Peyer's patch (tissue), 4 donors: ENCODE data around the gene NEU2. TPM values are rescaled to one million over a fixed set of nuclear protein-coding genes. Genes with fewer than 3 reads are reported as not detected.

Experiments
- DNase-seq, 3 donors: peaks; one replicate each; pipeline ENCODE4 v3.0.0-alpha.2; 2017 to 2019
- H3K27ac ChIP-seq, 4 donors: fragments of 200-600 bp; sonication (generic); one replicate each; pipeline ENCODE4 v1.5.1; 2016 to 2019
- H3K27me3 ChIP-seq, 2 donors: fragments of 200-600 bp; sonication (generic); one replicate each; pipeline ENCODE4 v1.5.1; 2019
- H3K36me3 ChIP-seq, 3 donors: fragments of 200-600 bp; sonication (generic); one replicate each; pipeline ENCODE4 v1.5.1; 2016 to 2019
- H3K4me1 ChIP-seq, 4 donors: fragments of 200-600 bp; sonication (generic); one replicate each; pipeline ENCODE4 v1.5.1; 2016 to 2019
- H3K4me3 ChIP-seq, 4 donors: fragments of 200-600 bp; sonication (generic); 1 replicate in 3 of 4; 2 replicates in 1 of 4; pipeline ENCODE4 v1.5.1; 2016 to 2019; ENCODE audit warnings: mild to moderate bottlenecking in 1 of 4
- H3K9me3 ChIP-seq, 4 donors: fragments of 200-600 bp; sonication (generic); one replicate each; pipeline ENCODE4 v1.5.1; 2016 to 2019; ENCODE audit warnings: mild to moderate bottlenecking in 1 of 4
- CTCF ChIP-seq, 6 experiments: fragments of 450-650 bp in 4 of 6; fragments of 200-600 bp in 2 of 6; sonication (generic) in 1 of 6; IDR thresholded peaks; one replicate each; pipeline ENCODE4 v1.5.1; 2017 to 2019; ENCODE audit warnings: antibody characterized with exemption in 6 of 6, mild to moderate bottlenecking in 3 of 6, moderate library complexity in 1 of 6
- POLR2A ChIP-seq, 2 donors: fragments of 450-650 bp; IDR thresholded peaks; one replicate each; pipeline ENCODE4 v1.5.1; 2017; ENCODE audit warnings: antibody characterized with exemption in 2 of 2, mild to moderate bottlenecking in 2 of 2, moderate library complexity in 2 of 2
- total RNA-seq, 4 donors: library from RNA; depleted of rRNA; stranded (reverse); fragments of >200 nt; gene quantifications; one replicate each; pipeline ENCODE4 v1.1.0, GENCODE V29; 2016

The NEU2 gene
- total RNA-seq, 4 donors from 2014 or later, result not detected

- no peaks in the 10 kb centered on the region for H3K36me3 ChIP-seq
- TF ChIP-seq CTCF (IDR thresholded peaks at IDR 0.05), result no peak
- no peak for TF ChIP-seq POLR2A (IDR thresholded peaks at IDR 0.05)
- no peak for DNase-seq
- no peak overlapping the region for H3K4me3 ChIP-seq
- H3K4me1 ChIP-seq, result no peaks in the 10 kb centered on the region
- no peaks in the 10 kb centered on the region for H3K9me3 ChIP-seq
- H3K27me3 ChIP-seq, result no peaks in the 10 kb centered on the region
- no peak overlapping the region for H3K27ac ChIP-seq
Measured at GRCh38 chr2:233044974-233045605, 12.6 kb downstream of the NEU2 start.

DNA sequence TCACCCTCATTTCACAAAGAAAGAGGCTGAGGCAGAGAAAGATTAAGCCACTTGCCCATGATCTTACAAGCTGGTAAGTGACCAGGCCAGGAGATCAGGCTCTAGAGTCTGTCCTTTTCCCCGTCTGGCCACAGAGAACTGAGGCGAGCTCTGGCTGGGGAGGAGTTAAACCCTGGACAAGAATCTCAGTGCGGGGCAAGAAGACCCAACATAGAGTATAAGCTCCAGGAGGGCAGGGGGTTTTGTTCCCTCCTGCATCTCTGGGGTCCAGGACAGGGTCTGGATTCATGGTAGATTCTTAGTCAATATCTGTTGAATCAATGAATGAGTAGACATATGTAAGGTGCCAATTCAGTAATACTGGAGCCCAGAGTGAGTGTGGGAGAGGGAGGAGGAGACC is 14.7 kb downstream of the NEU2 start:
- Histone ChIP-seq H3K27me3 (no peaks in the 10 kb centered on the region), H3K4me1 (no peaks in the 10 kb centered on the region), H3K27ac (no peak overlapping the region), H3K36me3 (no peaks in the 10 kb centered on the region), H3K9me3 (no peaks in the 10 kb centered on the region), H3K4me3 (no peak overlapping the region)
- no peak for TF ChIP-seq CTCF (IDR thresholded peaks at IDR 0.05)
- no peak for TF ChIP-seq POLR2A (IDR thresholded peaks at IDR 0.05)
- no peak for DNase-seq

- H3K4me3 ChIP-seq, result no peak overlapping the region
- H3K27ac ChIP-seq, result no peak overlapping the region
- no peak for DNase-seq
- H3K4me1 ChIP-seq, result no peaks in the 10 kb centered on the region
- TF ChIP-seq CTCF (IDR thresholded peaks at IDR 0.05), result no peak
- no peaks in the 10 kb centered on the region for H3K36me3 ChIP-seq
- no peaks in the 10 kb centered on the region for H3K9me3 ChIP-seq
- no peaks in the 10 kb centered on the region for H3K27me3 ChIP-seq
Measured at GRCh38 chr2:233047667-233048066, 15.2 kb downstream of the NEU2 start.

GRCh38 chr2:233048569-233049193 is 16.2 kb downstream of the NEU2 start:
- Histone ChIP-seq H3K9me3 (no peaks in the 10 kb centered on the region), H3K36me3 (no peaks in the 10 kb centered on the region), H3K4me3 (no peak overlapping the region), H3K27ac (no peak overlapping the region), H3K27me3 (no peaks in the 10 kb centered on the region), H3K4me1 (peaks cover 0 to under 1% (median 0%) of the 10 kb centered on the region in 4 donors)
- TF ChIP-seq CTCF (IDR thresholded peaks at IDR 0.05) (no peak), POLR2A (IDR thresholded peaks at IDR 0.05) (no peak)
- DNase-seq, result no peak

- TF ChIP-seq POLR2A (IDR thresholded peaks at IDR 0.05) (no peak), CTCF (IDR thresholded peaks at IDR 0.05) (no peak)
- H3K4me3 ChIP-seq, result no peak overlapping the region
- no peak overlapping the region for H3K27ac ChIP-seq
- H3K36me3 ChIP-seq, result no peaks in the 10 kb centered on the region
- H3K27me3 ChIP-seq, result no peaks in the 10 kb centered on the region
- no peak for DNase-seq
- no peaks in the 10 kb centered on the region for H3K9me3 ChIP-seq
- H3K4me1 ChIP-seq, result peaks cover 0 to 6% (median 0%) of the 10 kb centered on the region in 4 donors
Measured at GRCh38 chr2:233049194-233049761, 16.8 kb downstream of the NEU2 start.
